ENCODE measurements around the gene POLR3B.
A peak's percentile ranks its signal among the peaks of the same experiment; 100 is the strongest.

POLR3B gene

DNA sequence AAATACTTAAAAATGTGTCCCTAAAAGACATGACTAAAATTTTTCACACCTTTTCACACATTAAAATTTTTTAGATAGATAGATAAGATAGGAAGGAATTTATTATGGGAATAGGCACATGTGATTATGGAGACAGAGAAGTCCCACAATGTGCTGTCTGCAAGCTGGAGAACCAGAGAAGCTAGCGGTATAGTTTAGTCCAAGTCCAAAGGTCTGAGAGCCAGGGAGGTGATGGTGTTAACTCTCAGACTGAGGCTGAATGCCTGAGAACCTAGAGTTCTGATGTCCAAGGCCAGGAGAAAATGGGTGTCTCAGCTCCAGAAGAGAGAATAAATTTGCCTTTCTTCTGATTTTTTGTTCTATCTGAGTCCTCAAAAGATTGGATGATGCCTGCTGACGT, 65.7 kb downstream of the POLR3B start:
- TF ChIP-seq, protein P1, sequence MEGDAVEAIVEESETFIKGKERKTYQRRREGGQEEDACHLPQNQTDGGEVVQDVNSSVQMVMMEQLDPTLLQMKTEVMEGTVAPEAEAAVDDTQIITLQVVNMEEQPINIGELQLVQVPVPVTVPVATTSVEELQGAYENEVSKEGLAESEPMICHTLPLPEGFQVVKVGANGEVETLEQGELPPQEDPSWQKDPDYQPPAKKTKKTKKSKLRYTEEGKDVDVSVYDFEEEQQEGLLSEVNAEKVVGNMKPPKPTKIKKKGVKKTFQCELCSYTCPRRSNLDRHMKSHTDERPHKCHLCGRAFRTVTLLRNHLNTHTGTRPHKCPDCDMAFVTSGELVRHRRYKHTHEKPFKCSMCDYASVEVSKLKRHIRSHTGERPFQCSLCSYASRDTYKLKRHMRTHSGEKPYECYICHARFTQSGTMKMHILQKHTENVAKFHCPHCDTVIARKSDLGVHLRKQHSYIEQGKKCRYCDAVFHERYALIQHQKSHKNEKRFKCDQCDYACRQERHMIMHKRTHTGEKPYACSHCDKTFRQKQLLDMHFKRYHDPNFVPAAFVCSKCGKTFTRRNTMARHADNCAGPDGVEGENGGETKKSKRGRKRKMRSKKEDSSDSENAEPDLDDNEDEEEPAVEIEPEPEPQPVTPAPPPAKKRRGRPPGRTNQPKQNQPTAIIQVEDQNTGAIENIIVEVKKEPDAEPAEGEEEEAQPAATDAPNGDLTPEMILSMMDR (IDR thresholded peaks at IDR 0.05; ENCODE audit: control insufficient read depth, extremely low read depth, insufficient read depth): no peak
- no peak for DNase-seq (ENCODE audit: low read depth)
- no peak overlapping the region for H3K4me3 ChIP-seq (ENCODE audit: low read depth, low read length)

DNA sequence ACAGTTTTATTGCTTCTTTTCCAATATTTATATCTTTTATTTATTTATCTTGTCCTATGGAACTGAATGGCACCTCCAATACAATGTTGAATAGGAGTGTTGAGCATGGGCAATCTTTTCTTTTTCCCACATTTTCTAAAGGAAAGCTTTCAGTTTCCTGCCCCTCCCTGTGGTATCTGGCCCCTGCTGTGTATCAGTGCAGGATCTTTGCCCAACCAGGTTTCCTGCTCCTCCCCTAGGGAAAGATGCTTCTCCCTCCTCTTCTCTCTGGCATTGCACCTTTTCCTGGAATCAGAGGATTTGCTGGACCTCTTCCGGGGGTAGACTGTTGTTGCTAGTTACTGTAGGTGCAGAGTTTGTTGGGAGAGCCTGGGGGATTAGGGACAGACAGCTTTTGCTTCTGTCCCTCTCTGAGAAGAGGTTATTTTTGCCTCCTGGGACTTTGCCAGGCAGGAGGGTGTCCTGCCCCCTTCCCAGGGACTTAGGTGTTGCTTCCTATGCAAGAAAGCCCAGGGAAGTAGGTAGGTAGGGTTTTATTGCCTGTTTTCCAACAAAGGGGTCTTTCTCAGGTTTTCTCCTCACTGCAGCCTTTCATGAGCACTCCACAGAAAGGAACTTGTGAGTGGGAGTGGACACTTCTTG, 67.6 kb downstream of the POLR3B start:
- TF ChIP-seq, protein P1 (IDR thresholded peaks at IDR 0.05; ENCODE audit: control insufficient read depth, extremely low read depth, insufficient read depth): no peak
- no peak for DNase-seq (ENCODE audit: low read depth)
- H3K4me3 ChIP-seq (ENCODE audit: low read depth, low read length): no peak overlapping the region

DNA sequence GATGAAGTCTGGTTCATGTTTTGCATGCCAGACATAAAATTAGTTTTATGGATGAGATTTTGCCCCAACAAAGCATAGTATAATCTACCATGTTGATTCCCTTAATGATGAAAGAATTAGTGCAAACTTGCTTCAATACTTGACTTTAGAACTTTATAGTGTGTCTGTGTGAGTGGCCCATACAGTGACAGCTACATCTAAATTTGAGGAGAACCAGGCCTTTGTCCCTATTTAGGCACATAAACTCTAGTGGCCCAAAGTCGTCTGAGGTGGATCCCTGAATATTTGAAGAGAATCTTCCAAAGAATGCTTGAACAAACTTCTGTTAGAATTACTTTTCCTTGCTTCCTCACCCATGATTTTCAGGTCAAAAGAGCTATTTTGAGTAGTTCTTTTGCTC, 70.4 kb downstream of the POLR3B start:
- DNase-seq (ENCODE audit: low read depth): no peak
- no peak overlapping the region for H3K4me3 ChIP-seq (ENCODE audit: low read depth, low read length)
- TF ChIP-seq, protein P1 (IDR thresholded peaks at IDR 0.05; ENCODE audit: control insufficient read depth, extremely low read depth, insufficient read depth): no peak

DNA sequence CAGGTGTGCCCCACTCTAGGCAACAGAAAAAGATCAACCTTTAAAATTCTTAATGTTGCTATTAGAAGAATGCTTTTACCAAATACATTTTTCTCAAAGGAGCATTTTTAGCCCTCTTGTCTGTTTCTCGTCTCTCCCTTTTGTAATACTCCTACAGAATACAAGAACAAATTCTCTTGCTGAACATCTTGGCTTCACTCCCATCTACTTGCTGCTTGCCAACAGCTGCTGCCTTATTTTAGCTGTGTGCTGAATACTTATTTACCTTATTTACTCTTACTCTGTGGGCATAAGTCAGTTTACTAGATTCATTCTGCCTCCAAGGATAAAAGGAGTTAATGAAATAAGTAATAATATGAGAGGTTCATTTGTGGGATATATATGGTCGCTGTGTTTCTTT, 70.8 kb downstream of the POLR3B start:
- no peak overlapping the region for H3K4me3 ChIP-seq (ENCODE audit: low read depth, low read length)
- TF ChIP-seq, protein P1 (IDR thresholded peaks at IDR 0.05; ENCODE audit: control insufficient read depth, extremely low read depth, insufficient read depth): no peak
- peak; percentile 53 for DNase-seq (ENCODE audit: low read depth)

DNA sequence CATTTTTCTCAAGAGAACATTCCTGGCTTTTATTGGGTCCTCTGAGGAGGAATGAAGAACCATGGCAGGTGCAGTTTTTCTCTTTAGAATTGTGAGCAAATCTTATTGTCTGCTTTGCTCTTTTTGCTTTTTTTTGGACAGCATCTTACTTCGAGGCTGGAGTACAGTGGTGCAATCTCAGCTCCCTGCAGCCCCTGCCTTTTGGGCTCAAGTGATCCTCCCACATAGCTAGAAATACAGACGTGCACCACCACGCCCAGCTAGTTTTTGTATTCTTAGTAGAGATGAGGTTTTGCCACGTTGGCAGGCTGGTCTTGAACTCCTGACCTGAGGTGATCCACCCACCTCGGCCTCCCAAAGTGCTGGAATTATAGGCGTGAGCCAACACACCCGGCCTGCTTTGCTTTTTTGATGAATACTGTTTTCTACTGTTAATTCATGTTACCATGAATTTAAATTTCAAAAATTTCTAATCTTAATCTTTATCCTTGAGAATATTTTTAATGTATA, 71.5 kb downstream of the POLR3B start:
- DNase-seq (ENCODE audit: low read depth): no peak
- TF ChIP-seq, protein P1 (IDR thresholded peaks at IDR 0.05; ENCODE audit: control insufficient read depth, extremely low read depth, insufficient read depth): no peak

DNA sequence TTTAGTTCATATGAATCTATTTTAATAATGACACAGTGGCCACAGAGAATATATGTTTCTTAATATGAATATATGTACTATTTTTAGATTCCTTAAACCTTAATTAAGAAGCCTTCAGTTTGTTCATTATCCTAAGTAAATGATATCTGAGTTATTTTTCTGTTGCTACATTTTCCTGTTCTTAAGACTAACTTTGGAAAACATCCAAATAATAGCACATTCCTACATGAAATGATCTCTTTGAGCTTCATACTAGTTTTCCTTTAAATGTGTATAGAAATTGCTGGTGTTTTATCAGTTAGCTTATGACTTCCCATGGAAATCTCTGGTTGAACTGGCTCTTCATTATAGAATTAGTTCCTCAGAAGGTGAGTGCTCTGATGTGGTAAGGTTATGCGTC, 72.1 kb downstream of the POLR3B start:
- DNase-seq (ENCODE audit: low read depth): no peak
- TF ChIP-seq, protein P1 (IDR thresholded peaks at IDR 0.05; ENCODE audit: control insufficient read depth, extremely low read depth, insufficient read depth): no peak
- no peak overlapping the region for H3K4me3 ChIP-seq (ENCODE audit: low read depth, low read length)

More for the DNA sequence above, 71.5 kb downstream of the POLR3B start:
- no peak overlapping the region for H3K4me3 ChIP-seq (ENCODE audit: low read depth, low read length)

Data from LNCaP clone FGC (cell line).